IMR-90 (cell line): ENCODE measurements around the gene IL16.

ENCODE experiments used
- CEBPB ChIP-seq: IDR thresholded peaks from 2 replicates; pipeline ENCODE4 v1.6.1; 2012; ENCODE audit warnings: low read depth, low read length, improper control_type of control experiment
- CHD1 ChIP-seq: IDR thresholded peaks from 2 replicates; pipeline ENCODE4 v1.6.1; 2012; ENCODE audit warnings: low read depth, low read length, improper control_type of control experiment
- CTCF ChIP-seq: conservative IDR thresholded peaks from 2 replicates; pipeline ENCODE4 v1.5.1; 2012; ENCODE audit warnings: mild to moderate bottlenecking, low read depth, low read length, improper control_type of control experiment
- MAFK ChIP-seq: IDR thresholded peaks from 2 replicates; pipeline ENCODE4 v1.6.1; 2012; ENCODE audit warnings: low read depth, low read length, improper control_type of control experiment
- MAZ ChIP-seq: IDR thresholded peaks from 2 replicates; pipeline ENCODE4 v1.6.1; 2012; ENCODE audit warnings: low read depth, mild to moderate bottlenecking, low read length, improper control_type of control experiment, moderate library complexity, borderline replicate concordance
- MXI1 ChIP-seq: IDR thresholded peaks from 2 replicates; pipeline ENCODE4 v1.6.1; 2012; ENCODE audit warnings: low read depth, mild to moderate bottlenecking, low read length, moderate library complexity, borderline replicate concordance
- POLR2A ChIP-seq: IDR thresholded peaks from 2 replicates; pipeline ENCODE4 v1.6.1; 2012; ENCODE audit warnings: mild to moderate bottlenecking, low read depth, low read length
- RCOR1 ChIP-seq: IDR thresholded peaks from 2 replicates; pipeline ENCODE4 v1.6.1; 2012; ENCODE audit warnings: mild to moderate bottlenecking, low read length, improper control_type of control experiment; ENCODE audit not compliant: insufficient replicate concordance
- USF2 ChIP-seq: fragments of 150-350 bp; IDR thresholded peaks from 2 replicates; pipeline ENCODE4 v1.6.1; 2017; ENCODE audit warnings: mild to moderate bottlenecking, antibody characterized with exemption, low read length, low read depth
- TF ChIP-seq, protein P1 (sequence below): fragments of 150-350 bp; IDR thresholded peaks from 2 replicates; pipeline ENCODE4 v1.6.1; 2016; ENCODE audit warnings: low read depth, mild to moderate bottlenecking, low read length, moderate library complexity, borderline replicate concordance

DNA sequence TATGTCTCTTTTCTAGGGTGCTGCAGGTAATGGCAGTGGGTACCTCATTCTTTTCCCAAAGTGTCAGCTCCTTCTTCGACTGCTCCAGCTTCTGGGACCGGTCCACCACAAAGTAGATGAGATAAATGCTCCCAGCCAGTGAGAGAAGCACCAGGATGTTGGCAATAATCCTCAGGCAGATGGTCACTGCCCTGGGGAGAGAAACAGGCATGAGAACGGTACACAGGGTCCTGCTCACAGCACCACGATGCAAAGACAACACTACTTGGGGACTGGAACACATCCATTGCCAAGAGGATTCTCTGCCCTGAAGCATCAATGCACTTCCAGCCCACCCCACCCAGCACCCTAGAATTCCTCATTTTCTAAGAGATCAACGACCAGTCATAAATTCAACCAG is 155.0 kb downstream of the IL16 start:
- TF ChIP-seq CTCF (no peak), MXI1 (no peak), USF2 (no peak), CEBPB (no peak), MAFK (no peak), POLR2A (no peak), CHD1 (no peak), RCOR1 (no peak), MAZ (no peak)
- TF ChIP-seq, protein P1, sequence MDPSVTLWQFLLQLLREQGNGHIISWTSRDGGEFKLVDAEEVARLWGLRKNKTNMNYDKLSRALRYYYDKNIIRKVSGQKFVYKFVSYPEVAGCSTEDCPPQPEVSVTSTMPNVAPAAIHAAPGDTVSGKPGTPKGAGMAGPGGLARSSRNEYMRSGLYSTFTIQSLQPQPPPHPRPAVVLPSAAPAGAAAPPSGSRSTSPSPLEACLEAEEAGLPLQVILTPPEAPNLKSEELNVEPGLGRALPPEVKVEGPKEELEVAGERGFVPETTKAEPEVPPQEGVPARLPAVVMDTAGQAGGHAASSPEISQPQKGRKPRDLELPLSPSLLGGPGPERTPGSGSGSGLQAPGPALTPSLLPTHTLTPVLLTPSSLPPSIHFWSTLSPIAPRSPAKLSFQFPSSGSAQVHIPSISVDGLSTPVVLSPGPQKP: no peak
